ENCODE measurements around the gene KCNAB1.

DNA sequence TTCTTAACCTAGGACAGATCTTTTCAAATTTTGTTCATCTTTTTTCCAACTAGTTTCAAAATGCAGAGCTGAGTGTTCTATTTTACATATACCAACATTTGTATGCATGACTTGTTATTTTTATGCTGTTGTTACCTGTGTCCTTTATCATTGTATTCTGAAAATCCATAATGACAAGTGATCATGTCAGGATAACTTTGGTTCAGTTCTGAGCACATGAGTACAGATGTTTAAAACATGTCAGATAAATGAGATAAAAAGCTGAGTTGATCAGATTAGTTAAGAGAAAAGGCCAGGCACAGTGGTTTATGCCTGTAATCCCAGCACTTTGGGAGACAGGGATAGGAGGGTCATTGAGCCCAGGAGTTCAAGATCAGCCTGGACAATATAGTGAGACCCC, 229.6 kb downstream of the KCNAB1 start:
- TF ChIP-seq, protein P1, sequence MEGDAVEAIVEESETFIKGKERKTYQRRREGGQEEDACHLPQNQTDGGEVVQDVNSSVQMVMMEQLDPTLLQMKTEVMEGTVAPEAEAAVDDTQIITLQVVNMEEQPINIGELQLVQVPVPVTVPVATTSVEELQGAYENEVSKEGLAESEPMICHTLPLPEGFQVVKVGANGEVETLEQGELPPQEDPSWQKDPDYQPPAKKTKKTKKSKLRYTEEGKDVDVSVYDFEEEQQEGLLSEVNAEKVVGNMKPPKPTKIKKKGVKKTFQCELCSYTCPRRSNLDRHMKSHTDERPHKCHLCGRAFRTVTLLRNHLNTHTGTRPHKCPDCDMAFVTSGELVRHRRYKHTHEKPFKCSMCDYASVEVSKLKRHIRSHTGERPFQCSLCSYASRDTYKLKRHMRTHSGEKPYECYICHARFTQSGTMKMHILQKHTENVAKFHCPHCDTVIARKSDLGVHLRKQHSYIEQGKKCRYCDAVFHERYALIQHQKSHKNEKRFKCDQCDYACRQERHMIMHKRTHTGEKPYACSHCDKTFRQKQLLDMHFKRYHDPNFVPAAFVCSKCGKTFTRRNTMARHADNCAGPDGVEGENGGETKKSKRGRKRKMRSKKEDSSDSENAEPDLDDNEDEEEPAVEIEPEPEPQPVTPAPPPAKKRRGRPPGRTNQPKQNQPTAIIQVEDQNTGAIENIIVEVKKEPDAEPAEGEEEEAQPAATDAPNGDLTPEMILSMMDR (conservative IDR thresholded peaks at IDR 0.05; ENCODE audit: low read depth, low read length), result no peak
- TF ChIP-seq EZH2 (IDR thresholded peaks at IDR 0.05; ENCODE audit: borderline replicate concordance, low read depth, low read length, poor library complexity, severe bottlenecking), result no peak
